D721Med (cell line): ENCODE measurements around the gene SERPINE1.

ENCODE experiments used
- DNase-seq: peaks from one replicate; pipeline ENCODE4 v3.0.0; 2011; ENCODE audit warnings: low spot score; ENCODE audit not compliant: insufficient read length
- FAIRE-seq: peaks from 2 replicates; lab custom pipeline; 2011; peaks lifted over from hg19 to GRCh38; lab: Jason Lieb, UNC
- CTCF ChIP-seq: IDR thresholded peaks from 2 replicates; pipeline ENCODE4 v1.5.1; 2012; ENCODE audit warnings: mild to moderate bottlenecking, control low read depth; ENCODE audit not compliant: insufficient read depth; ENCODE audit errors: missing control alignments

The SERPINE1 gene

GRCh38 chr7:101186194-101186593, 59.3 kb downstream of the SERPINE1 start:
- FAIRE-seq (no peak), DNase-seq (no peak)
- no peak for TF ChIP-seq CTCF

GRCh38 chr7:101186844-101187428, 60.0 kb downstream of the SERPINE1 start:
- DNase-seq (no peak), FAIRE-seq (no peak)
- TF ChIP-seq CTCF, result no peak
